OCI-LY1 (cell line): ENCODE data around the gene TNNI3.

Source experiments
- H2AFZ ChIP-seq: fragments of 200-600 bp; sonication (generic), shearing (Covaris generic); 2 replicates; pipeline ENCODE4 v1.6.0; 2014; ENCODE audit warnings: antibody characterized with exemption, mild to moderate bottlenecking, low read length
- H3F3A ChIP-seq: fragments of 200-600 bp; sonication (generic), shearing (Covaris generic); 2 replicates; pipeline ENCODE4 v1.6.0; 2014; ENCODE audit warnings: mild to moderate bottlenecking, antibody characterized with exemption, low read length, moderate library complexity; ENCODE audit not compliant: insufficient read depth
- H3K27ac ChIP-seq: fragments of 200-600 bp; sonication (generic); 2 replicates; pipeline ENCODE4 v1.5.1; 2014; ENCODE audit warnings: low read length, mixed run types, mild to moderate bottlenecking, low read depth; ENCODE audit not compliant: poor library complexity, severe bottlenecking
- H3K27me3 ChIP-seq: fragments of 200-600 bp; sonication (generic); 2 replicates; pipeline ENCODE4 v1.6.0; 2014; ENCODE audit warnings: antibody characterized with exemption, mild to moderate bottlenecking, low read length, moderate library complexity; ENCODE audit not compliant: insufficient read depth
- H3K36me3 ChIP-seq: fragments of 200-600 bp; sonication (generic); 2 replicates; pipeline ENCODE4 v1.6.1; 2014; ENCODE audit warnings: mild to moderate bottlenecking, antibody characterized with exemption, low read length, moderate library complexity, mixed read lengths; ENCODE audit not compliant: insufficient read depth
- H3K4me1 ChIP-seq: fragments of 200-600 bp; sonication (generic); 2 replicates; pipeline ENCODE4 v1.5.1; 2014; ENCODE audit warnings: mild to moderate bottlenecking, low read length, moderate library complexity; ENCODE audit not compliant: insufficient read depth, severe bottlenecking
- H3K4me2 ChIP-seq: fragments of 200-600 bp; sonication (generic), shearing (Covaris generic); 2 replicates; pipeline ENCODE4 v1.6.1; 2014; ENCODE audit warnings: low read length
- H3K4me3 ChIP-seq: fragments of 200-600 bp; sonication (generic); 2 replicates; pipeline ENCODE4 v1.5.1; 2014; ENCODE audit warnings: low read length, low read depth, mild to moderate bottlenecking, mixed read lengths; ENCODE audit not compliant: poor library complexity, severe bottlenecking
- H3K79me2 ChIP-seq: fragments of 200-600 bp; shearing (Covaris generic); 2 replicates; pipeline ENCODE4 v1.6.1; 2016; ENCODE audit warnings: mixed run types, low read length, mixed read lengths; ENCODE audit not compliant: insufficient read depth
- H3K9ac ChIP-seq: fragments of 200-600 bp; sonication (generic), shearing (Covaris generic); 2 replicates; pipeline ENCODE4 v1.6.1; 2014; ENCODE audit warnings: mild to moderate bottlenecking, low read length, mixed read lengths
- H3K9me2 ChIP-seq: fragments of 200-600 bp; sonication (generic), shearing (Covaris generic); 2 replicates; pipeline ENCODE4 v1.6.1; 2014; ENCODE audit warnings: low read depth, mild to moderate bottlenecking, low read length, mixed read lengths
- H3K9me3 ChIP-seq: fragments of 200-600 bp; shearing (Covaris generic); 2 replicates; pipeline ENCODE4 v1.6.1; 2014; ENCODE audit warnings: low read length, mixed read lengths
- H4K20me1 ChIP-seq: fragments of 200-600 bp; sonication (generic), shearing (Covaris generic); 2 replicates; pipeline ENCODE4 v1.6.0; 2016; ENCODE audit warnings: mild to moderate bottlenecking, low read length; ENCODE audit not compliant: insufficient read depth
- EZH2 ChIP-seq: fragments of 200-600 bp; sonication (generic), shearing (Covaris generic); IDR thresholded peaks from 2 replicates; pipeline ENCODE4 v1.8.0; 2017; ENCODE audit warnings: borderline replicate concordance, mixed run types, mild to moderate bottlenecking, antibody characterized with exemption, low read length, moderate library complexity, mixed read lengths
- TF ChIP-seq, protein P1 (sequence below): fragments of 200-600 bp; sonication (generic), shearing (Covaris generic); IDR thresholded peaks from 2 replicates; pipeline ENCODE4 v1.5.1; 2017; ENCODE audit warnings: mild to moderate bottlenecking, antibody characterized with exemption, low read length, moderate library complexity, mixed read lengths

The TNNI3 gene

DNA sequence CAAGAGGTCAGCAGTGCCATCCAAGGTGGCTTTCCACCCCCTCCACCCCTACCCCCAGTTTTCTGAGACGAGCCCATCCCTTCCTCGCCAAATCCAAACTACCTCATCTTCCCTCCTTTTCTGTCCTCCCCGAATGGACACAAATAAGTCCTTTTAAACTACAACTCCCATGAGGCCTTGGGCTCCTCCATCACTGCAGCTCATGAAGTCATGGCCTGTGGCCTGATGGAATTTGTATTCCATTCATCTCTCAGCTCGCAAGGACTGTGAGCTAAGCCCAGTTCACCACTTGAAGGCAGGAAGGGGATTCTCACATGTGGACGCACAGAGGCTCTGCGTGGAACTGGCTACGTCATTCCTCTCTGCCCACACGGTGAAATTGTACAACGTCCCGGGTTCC lies 39.3 kb upstream of the TNNI3 start:
- Histone ChIP-seq H4K20me1 (no peaks in the 10 kb centered on the region), H3K36me3 (no peaks in the 10 kb centered on the region), H3K4me3 (no peak overlapping the region), H3K4me1 (no peaks in the 10 kb centered on the region), H3K4me2 (no peak overlapping the region), H3K9ac (no peak overlapping the region), H3K27ac (no peak overlapping the region), H3K9me3 (no peaks in the 10 kb centered on the region), H3K9me2 (no peaks in the 10 kb centered on the region), H2AFZ (no peak overlapping the region), H3K79me2 (no peaks in the 10 kb centered on the region), H3F3A (no peaks in the 10 kb centered on the region), H3K27me3 (peaks cover 7% of the 10 kb centered on the region; the same call in 1 of the 2 replicates)
- TF ChIP-seq EZH2 = no peak
- TF ChIP-seq, protein P1, sequence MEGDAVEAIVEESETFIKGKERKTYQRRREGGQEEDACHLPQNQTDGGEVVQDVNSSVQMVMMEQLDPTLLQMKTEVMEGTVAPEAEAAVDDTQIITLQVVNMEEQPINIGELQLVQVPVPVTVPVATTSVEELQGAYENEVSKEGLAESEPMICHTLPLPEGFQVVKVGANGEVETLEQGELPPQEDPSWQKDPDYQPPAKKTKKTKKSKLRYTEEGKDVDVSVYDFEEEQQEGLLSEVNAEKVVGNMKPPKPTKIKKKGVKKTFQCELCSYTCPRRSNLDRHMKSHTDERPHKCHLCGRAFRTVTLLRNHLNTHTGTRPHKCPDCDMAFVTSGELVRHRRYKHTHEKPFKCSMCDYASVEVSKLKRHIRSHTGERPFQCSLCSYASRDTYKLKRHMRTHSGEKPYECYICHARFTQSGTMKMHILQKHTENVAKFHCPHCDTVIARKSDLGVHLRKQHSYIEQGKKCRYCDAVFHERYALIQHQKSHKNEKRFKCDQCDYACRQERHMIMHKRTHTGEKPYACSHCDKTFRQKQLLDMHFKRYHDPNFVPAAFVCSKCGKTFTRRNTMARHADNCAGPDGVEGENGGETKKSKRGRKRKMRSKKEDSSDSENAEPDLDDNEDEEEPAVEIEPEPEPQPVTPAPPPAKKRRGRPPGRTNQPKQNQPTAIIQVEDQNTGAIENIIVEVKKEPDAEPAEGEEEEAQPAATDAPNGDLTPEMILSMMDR = no peak

DNA sequence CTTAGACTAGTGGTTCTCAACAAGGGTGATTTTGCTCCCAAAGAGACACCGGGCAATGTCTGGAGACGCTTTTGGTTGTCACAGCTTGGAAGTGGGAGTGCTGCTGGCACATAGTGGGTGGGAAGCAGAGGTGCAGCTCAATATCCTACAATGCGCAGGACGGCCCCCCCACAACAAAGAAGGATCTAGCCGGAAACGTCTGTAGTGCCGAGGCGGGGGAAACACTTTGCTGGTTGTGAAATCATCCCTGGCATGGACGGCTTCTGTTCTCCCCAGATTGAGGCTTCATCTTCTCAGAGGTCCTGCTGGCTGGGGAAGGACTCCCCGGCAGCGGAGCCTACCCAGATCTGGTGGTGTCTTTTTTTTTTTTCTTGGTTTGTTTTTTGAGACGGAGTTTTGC lies 35.9 kb upstream of the TNNI3 start:
- Histone ChIP-seq H3K9me3 (no peaks in the 10 kb centered on the region), H3K27ac (no peak overlapping the region), H3F3A (no peaks in the 10 kb centered on the region), H3K9ac (no peak overlapping the region), H4K20me1 (no peaks in the 10 kb centered on the region), H3K79me2 (no peaks in the 10 kb centered on the region), H3K4me3 (no peak overlapping the region), H3K27me3 (peaks cover under 1% of the 10 kb centered on the region; the same call in 1 of the 2 replicates), H3K4me2 (no peak overlapping the region), H3K4me1 (no peaks in the 10 kb centered on the region), H3K36me3 (no peaks in the 10 kb centered on the region), H3K9me2 (no peaks in the 10 kb centered on the region), H2AFZ (no peak overlapping the region)
- no peak for TF ChIP-seq EZH2
- TF ChIP-seq, protein P1 = no peak

DNA sequence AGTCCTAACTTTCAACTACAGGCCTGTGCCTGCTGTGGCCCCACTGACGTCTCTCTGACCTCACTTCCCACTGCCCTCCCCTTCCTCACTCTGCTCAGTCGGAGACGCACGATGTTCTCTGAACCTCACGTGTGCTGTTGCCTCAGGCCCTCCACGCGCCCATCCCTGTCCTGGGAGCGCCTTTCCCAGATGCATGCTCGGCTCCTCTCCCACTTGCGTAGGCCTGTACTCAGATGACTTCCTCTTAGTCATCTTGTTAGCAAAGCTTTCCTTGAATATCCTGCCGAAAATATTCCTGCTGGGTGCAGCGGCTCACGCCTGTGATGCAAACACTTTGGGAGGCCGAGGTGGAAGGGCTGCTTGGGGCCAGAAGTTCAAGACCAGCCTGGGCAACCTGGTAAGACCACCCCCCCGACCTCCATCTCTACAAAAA lies 31.9 kb upstream of the TNNI3 start:
- TF ChIP-seq EZH2 = no peak
- TF ChIP-seq, protein P1 = no peak
- no peak overlapping the region for H2AFZ ChIP-seq
- no peak overlapping the region for H3K9ac ChIP-seq

More for the DNA sequence above, 31.9 kb upstream of the TNNI3 start:
- H3K4me3 ChIP-seq = no peak overlapping the region
- no peaks in the 10 kb centered on the region for H3K36me3 ChIP-seq
- H3K9me3 ChIP-seq = no peaks in the 10 kb centered on the region
- no peaks in the 10 kb centered on the region for H3K4me1 ChIP-seq
- no peaks in the 10 kb centered on the region for H3F3A ChIP-seq
- no peaks in the 10 kb centered on the region for H4K20me1 ChIP-seq
- H3K27me3 ChIP-seq = no peaks in the 10 kb centered on the region; the same call in 1 of the 2 replicates
- no peaks in the 10 kb centered on the region for H3K79me2 ChIP-seq
- no peak overlapping the region for H3K4me2 ChIP-seq
- no peak overlapping the region for H3K27ac ChIP-seq
- H3K9me2 ChIP-seq = no peaks in the 10 kb centered on the region
